ENCODE data around the gene CNNM2.

The CNNM2 gene

GRCh38 chr10:103040418-103040817 is 122.3 kb downstream of the CNNM2 start:
- TF ChIP-seq, protein P1, sequence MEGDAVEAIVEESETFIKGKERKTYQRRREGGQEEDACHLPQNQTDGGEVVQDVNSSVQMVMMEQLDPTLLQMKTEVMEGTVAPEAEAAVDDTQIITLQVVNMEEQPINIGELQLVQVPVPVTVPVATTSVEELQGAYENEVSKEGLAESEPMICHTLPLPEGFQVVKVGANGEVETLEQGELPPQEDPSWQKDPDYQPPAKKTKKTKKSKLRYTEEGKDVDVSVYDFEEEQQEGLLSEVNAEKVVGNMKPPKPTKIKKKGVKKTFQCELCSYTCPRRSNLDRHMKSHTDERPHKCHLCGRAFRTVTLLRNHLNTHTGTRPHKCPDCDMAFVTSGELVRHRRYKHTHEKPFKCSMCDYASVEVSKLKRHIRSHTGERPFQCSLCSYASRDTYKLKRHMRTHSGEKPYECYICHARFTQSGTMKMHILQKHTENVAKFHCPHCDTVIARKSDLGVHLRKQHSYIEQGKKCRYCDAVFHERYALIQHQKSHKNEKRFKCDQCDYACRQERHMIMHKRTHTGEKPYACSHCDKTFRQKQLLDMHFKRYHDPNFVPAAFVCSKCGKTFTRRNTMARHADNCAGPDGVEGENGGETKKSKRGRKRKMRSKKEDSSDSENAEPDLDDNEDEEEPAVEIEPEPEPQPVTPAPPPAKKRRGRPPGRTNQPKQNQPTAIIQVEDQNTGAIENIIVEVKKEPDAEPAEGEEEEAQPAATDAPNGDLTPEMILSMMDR (IDR thresholded peaks at IDR 0.05; ENCODE audit: extremely low read depth, missing control alignments): no peak
- no peak for DNase-seq (ENCODE audit: low spot score)

DNA sequence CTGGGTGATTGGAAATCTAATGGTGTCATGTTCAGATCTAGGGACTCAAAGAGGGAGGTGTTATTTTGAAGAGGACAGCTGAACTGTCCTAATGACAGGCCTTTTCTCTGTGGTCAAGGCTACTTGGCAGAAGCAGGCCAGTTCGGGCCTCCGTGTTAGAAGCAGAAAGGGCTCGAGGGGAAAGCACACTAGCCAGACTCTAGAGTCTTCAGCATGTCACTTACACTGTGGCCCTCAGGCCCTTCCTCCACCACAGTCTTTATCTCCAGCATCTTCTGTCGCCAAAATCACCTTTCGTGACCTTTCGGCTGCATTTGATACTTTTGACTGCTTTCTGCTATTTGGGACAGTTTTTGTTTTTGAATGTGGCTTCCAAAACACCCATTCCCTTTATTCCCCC is 123.3 kb downstream of the CNNM2 start:
- TF ChIP-seq, protein P1 (IDR thresholded peaks at IDR 0.05; ENCODE audit: extremely low read depth, missing control alignments): no peak
- DNase-seq (ENCODE audit: low spot score): no peak

GRCh38 chr10:103042129-103042528 is 124.0 kb downstream of the CNNM2 start:
- no peak for DNase-seq (ENCODE audit: low spot score)
- TF ChIP-seq, protein P1 (IDR thresholded peaks at IDR 0.05; ENCODE audit: extremely low read depth, missing control alignments): no peak

GRCh38 chr10:103042908-103043307 is 124.8 kb downstream of the CNNM2 start:
- TF ChIP-seq, protein P1 (IDR thresholded peaks at IDR 0.05; ENCODE audit: extremely low read depth, missing control alignments): no peak
- no peak for DNase-seq (ENCODE audit: low spot score)

DNA sequence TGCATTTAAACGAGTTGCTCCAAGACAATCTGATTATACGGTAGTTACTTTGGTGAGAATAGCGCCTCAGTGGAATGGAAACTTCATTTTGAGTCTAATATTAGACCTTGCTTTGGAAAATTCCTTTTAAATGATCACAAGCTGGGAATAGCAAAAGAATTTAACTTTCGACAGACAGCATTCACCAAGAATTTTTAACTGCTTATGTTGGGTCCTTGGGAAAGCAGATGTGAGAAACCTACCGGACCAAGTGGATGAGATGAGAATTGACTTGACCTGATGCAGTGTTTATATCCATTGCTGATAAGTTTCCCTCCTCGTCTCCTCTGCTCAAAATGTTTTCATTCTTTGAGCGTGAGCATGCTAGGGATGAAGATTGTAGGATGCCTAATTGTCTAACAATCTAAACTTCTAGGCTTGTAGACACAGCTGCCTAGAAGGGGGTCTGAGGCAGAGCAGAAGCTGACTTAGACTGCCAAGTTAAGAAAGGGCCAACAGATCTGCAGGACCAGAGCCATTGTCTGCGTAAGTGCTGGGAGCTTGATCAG is 126.9 kb downstream of the CNNM2 start:
- no peak for DNase-seq (ENCODE audit: low spot score)
- TF ChIP-seq, protein P1 (IDR thresholded peaks at IDR 0.05; ENCODE audit: extremely low read depth, missing control alignments): no peak

GRCh38 chr10:103045961-103046360 is 127.9 kb downstream of the CNNM2 start:
- DNase-seq (ENCODE audit: low spot score): no peak
- TF ChIP-seq, protein P1 (IDR thresholded peaks at IDR 0.05; ENCODE audit: extremely low read depth, missing control alignments): no peak

DNA sequence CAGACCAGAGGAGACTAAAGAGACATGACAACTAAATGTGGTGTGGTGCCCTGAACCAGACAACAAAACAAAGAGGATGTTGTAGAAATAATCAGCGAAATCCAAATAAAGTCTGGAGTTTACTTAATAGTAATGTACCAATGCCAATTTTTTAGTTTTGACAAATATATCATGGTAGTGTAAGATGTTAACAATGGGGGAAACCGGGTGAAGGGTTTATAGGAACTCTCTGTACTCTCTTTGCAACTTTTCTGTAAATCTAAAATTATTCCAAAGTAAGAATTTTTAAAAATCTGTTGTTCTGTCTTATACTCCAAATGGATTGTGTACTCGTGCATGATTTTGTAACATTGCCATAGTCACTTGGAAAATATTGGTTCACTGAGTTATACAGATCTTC is 129.3 kb downstream of the CNNM2 start:
- TF ChIP-seq, protein P1 (IDR thresholded peaks at IDR 0.05; ENCODE audit: extremely low read depth, missing control alignments): no peak
- DNase-seq (ENCODE audit: low spot score): no peak
